ENCODE results near the gene AP4M1.

AP4M1 gene

DNA sequence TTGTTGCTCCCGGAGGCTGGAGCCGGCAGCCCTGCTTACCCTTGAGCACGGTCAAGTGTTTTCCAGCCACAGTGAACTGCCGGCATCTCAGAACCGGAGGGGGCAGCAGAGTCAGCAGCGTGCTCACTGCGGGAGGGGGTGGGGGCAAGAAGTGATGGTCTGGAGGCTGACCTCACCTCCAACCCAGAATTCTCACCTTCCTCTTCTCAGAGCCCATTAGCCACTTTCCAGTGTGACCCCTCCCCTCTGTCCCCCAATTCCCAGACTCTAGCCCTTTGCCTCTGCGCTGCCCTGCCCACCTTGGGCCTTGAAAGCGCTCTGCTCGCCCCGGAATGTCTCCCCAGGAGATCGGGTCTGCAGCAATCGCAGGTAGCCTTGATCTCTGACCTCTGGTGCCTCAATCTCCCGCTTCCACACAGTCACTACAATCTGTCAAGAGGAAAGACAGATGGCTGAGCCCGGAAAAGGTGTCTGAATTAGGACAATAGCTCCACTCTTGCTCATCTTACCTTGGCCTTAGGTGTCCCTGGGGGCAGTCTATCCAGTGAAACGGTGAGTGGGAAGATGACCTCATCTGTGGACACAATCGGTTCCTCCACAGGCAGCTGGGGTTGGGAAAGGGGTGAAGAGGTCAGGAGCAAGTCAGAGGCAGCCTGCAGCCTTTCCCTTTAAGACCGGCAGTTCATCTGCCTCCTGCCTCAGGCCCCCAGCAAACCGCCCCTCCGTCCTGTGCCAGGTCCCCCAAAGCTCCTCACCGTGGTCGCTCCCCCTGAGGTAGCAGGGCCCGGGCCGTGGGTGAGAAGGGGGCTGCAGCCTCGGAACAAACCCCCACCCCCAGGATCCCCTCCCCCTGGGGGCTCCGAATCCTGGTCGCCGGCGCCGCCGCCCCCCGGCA lies 56.1 kb downstream of the AP4M1 start:
- DNase-seq (ENCODE audit: low read depth in 2 of 2), result no peak

Data from stimulated activated CD4-positive, alpha-beta T cell treated with anti-CD3 and anti-CD28 coated beads, Interleukin-1b, Interleukin-23, amount 100 ng/mL, for 4 hours (primary cell).